H9 (cell line): ENCODE data around the gene PPHLN1. TPM values are rescaled to one million over a fixed set of nuclear protein-coding genes. Genes with fewer than 3 reads are reported as not detected.

ENCODE experiments used
- DNase-seq: peaks from one replicate; pipeline ENCODE4 v3.0.0-alpha.2; 2017
- H2AFZ ChIP-seq: one replicate; pipeline ENCODE4 v1.6.1; 2013; ENCODE audit warnings: mild to moderate bottlenecking, low read length, control low read depth, moderate library complexity
- H2AK5ac ChIP-seq: 2 replicates; pipeline ENCODE4 v1.6.1; 2013; ENCODE audit warnings: low read length, control low read depth, mixed read lengths; ENCODE audit not compliant: insufficient read length
- H2BK120ac ChIP-seq: one replicate; pipeline ENCODE4 v1.6.1; 2013; ENCODE audit warnings: low read depth, mild to moderate bottlenecking, low read length, control low read depth, inconsistent platforms; ENCODE audit not compliant: poor library complexity, severe bottlenecking
- H2BK12ac ChIP-seq: 2 replicates; pipeline ENCODE4 v1.6.1; 2013; ENCODE audit warnings: low read length, control low read depth, mixed read lengths, low read depth; ENCODE audit not compliant: insufficient read length
- H2BK15ac ChIP-seq: 2 replicates; pipeline ENCODE4 v1.6.1; 2013; ENCODE audit warnings: low read depth, low read length, control low read depth
- H2BK20ac ChIP-seq: one replicate; pipeline ENCODE4 v1.6.1; 2013; ENCODE audit warnings: low read depth, mild to moderate bottlenecking, low read length, control low read depth, inconsistent platforms; ENCODE audit not compliant: poor library complexity, severe bottlenecking
- H2BK5ac ChIP-seq: 2 replicates; pipeline ENCODE4 v1.6.1; 2013; ENCODE audit warnings: low read length, control low read depth, mixed read lengths; ENCODE audit not compliant: insufficient read length
- H3K14ac ChIP-seq: 2 replicates; pipeline ENCODE4 v1.6.1; 2013; ENCODE audit warnings: low read length, control low read depth; ENCODE audit not compliant: insufficient read depth
- H3K18ac ChIP-seq: 2 replicates; pipeline ENCODE4 v1.6.1; 2013; ENCODE audit warnings: low read depth, mild to moderate bottlenecking, mixed read lengths, low read length, control low read depth; ENCODE audit not compliant: insufficient read length
- H3K23ac ChIP-seq: 2 replicates; pipeline ENCODE4 v1.6.1; 2013; ENCODE audit warnings: low read length, control low read depth, mixed read lengths, low read depth; ENCODE audit not compliant: insufficient read length
- H3K23me2 ChIP-seq: 2 replicates; pipeline ENCODE4 v1.6.1; 2013; ENCODE audit warnings: low read depth, mild to moderate bottlenecking, mixed read lengths, low read length, control low read depth; ENCODE audit not compliant: insufficient read length, poor library complexity, severe bottlenecking
- H3K27ac ChIP-seq: 2 replicates; pipeline ENCODE4 v1.5.1; 2013; ENCODE audit warnings: low read length, control low read depth, mixed read lengths, low read depth; ENCODE audit not compliant: insufficient read length
- H3K27me3 ChIP-seq: 2 replicates; pipeline ENCODE4 v1.6.1; 2013; ENCODE audit warnings: low read length, control low read depth, inconsistent platforms; ENCODE audit not compliant: insufficient read depth
- H3K4ac ChIP-seq: 2 replicates; pipeline ENCODE4 v1.6.1; 2013; ENCODE audit warnings: low read depth, mild to moderate bottlenecking, control low read depth, inconsistent platforms, low read length, moderate library complexity
- H3K4me1 ChIP-seq: 2 replicates; pipeline ENCODE4 v1.6.1; 2013; ENCODE audit warnings: low read length, control low read depth, inconsistent platforms; ENCODE audit not compliant: insufficient read depth
- H3K4me2 ChIP-seq: 2 replicates; pipeline ENCODE4 v1.6.1; 2013; ENCODE audit warnings: low read length, control low read depth, mixed read lengths; ENCODE audit not compliant: insufficient read length, insufficient read depth
- H3K56ac ChIP-seq: 2 replicates; pipeline ENCODE4 v1.6.1; 2013; ENCODE audit warnings: low read depth, mild to moderate bottlenecking, mixed read lengths, low read length, control low read depth; ENCODE audit not compliant: insufficient read length
- H3K79me1 ChIP-seq: 2 replicates; pipeline ENCODE4 v1.6.1; 2013; ENCODE audit warnings: low read depth, mild to moderate bottlenecking, moderate library complexity, low read length, control low read depth, inconsistent platforms; ENCODE audit not compliant: insufficient read depth, poor library complexity, severe bottlenecking
- H3K79me2 ChIP-seq: 2 replicates; pipeline ENCODE4 v1.6.1; 2013; ENCODE audit warnings: low read length, control low read depth, inconsistent platforms; ENCODE audit not compliant: insufficient read depth
- H3K9ac ChIP-seq: 2 replicates; pipeline ENCODE4 v1.6.1; 2013; ENCODE audit warnings: low read length, control low read depth, mixed read lengths; ENCODE audit not compliant: insufficient read length; ENCODE audit errors: extremely low read depth
- H3K9me3 ChIP-seq: one replicate; pipeline ENCODE4 v1.6.1; 2013; ENCODE audit warnings: low read depth, low read length, inconsistent platforms; ENCODE audit not compliant: control insufficient read depth
- H3T11ph ChIP-seq: one replicate; pipeline ENCODE4 v1.6.1; 2013; ENCODE audit warnings: mild to moderate bottlenecking, low read length, control low read depth, inconsistent platforms
- H4K20me1 ChIP-seq: one replicate; pipeline ENCODE4 v1.6.1; 2013; ENCODE audit not compliant: control insufficient read depth, insufficient read length, insufficient read depth
- H4K5ac ChIP-seq: 2 replicates; pipeline ENCODE4 v1.6.1; 2013; ENCODE audit warnings: low read depth, mild to moderate bottlenecking, mixed read lengths, low read length, control low read depth; ENCODE audit not compliant: insufficient read length
- H4K8ac ChIP-seq: replicated peaks from 2 replicates; pipeline ENCODE4 v1.6.1; 2013; ENCODE audit warnings: low read length, control low read depth, mixed read lengths, low read depth; ENCODE audit not compliant: insufficient read length
- H4K91ac ChIP-seq: 2 replicates; pipeline ENCODE4 v1.6.1; 2013; ENCODE audit warnings: low read depth, mild to moderate bottlenecking, moderate library complexity, mixed read lengths, low read length, control low read depth; ENCODE audit not compliant: insufficient read length
- H3K27ac Mint-ChIP-seq, 3 experiments: 2 replicates in 2 of 3; 3 replicates in 1 of 3; pipeline ENCODE4 v1.8.0; 2020 to 2021; ENCODE audit warnings: mixed read lengths in 3 of 3, mild to moderate bottlenecking in 1 of 3, moderate library complexity in 1 of 3
- H3K27me3 Mint-ChIP-seq: 2 replicates; pipeline ENCODE4 v1.8.0; 2021; ENCODE audit warnings: low read depth, mild to moderate bottlenecking, moderate library complexity, mixed read lengths
- H3K36me3 Mint-ChIP-seq, 3 experiments: 2 replicates in 2 of 3; 3 replicates in 1 of 3; pipeline ENCODE4 v1.8.0; 2020 to 2021; ENCODE audit warnings: low read depth in 3 of 3, mixed read lengths in 3 of 3; ENCODE audit not compliant: insufficient read depth in 1 of 3
- H3K4me1 Mint-ChIP-seq, 2 experiments: 2 replicates each; pipeline ENCODE4 v1.8.0; 2020; ENCODE audit warnings: mixed read lengths in 2 of 2
- H3K4me3 Mint-ChIP-seq, 2 experiments: 2 replicates in 1 of 2; 3 replicates in 1 of 2; pipeline ENCODE4 v1.8.0; 2020 to 2021; ENCODE audit warnings: mild to moderate bottlenecking in 2 of 2, mixed read lengths in 2 of 2, moderate library complexity in 1 of 2
- H3K9me3 Mint-ChIP-seq, 2 experiments: 2 replicates in 1 of 2; 3 replicates in 1 of 2; pipeline ENCODE4 v1.8.0; 2020; ENCODE audit warnings: mild to moderate bottlenecking in 2 of 2, mixed read lengths in 2 of 2, moderate library complexity in 1 of 2
- CTCF ChIP-seq: fragments of 200-600 bp; sonication (generic); conservative IDR thresholded peaks from 3 replicates; pipeline ENCODE4 v1.8.0; 2021; ENCODE audit warnings: antibody characterized with exemption, mild to moderate bottlenecking
- WGBS: extraction: QIAGEN DNeasy Blood & Tissue Kit; methylation state at CpG from one replicate; pipeline ENCODE4 v1.1.7; 2013; ENCODE audit warnings: missing lambda C conversion rate, low lambda C conversion rate, mixed read lengths; ENCODE audit not compliant: insufficient read length; ENCODE audit errors: extremely low coverage; 5-methylcytosine and 5-hydroxymethylcytosine counted together
- total RNA-seq: library from RNA; stranded (reverse); gene quantifications from 2 replicates; pipeline ENCODE4 v1.2.1, GENCODE V29; 2021

Gene PPHLN1
- total RNA-seq, 1 experiment from 2014 or later, result 66.2 TPM

GRCh38 chr12:42420395-42420794 lies 94.4 kb downstream of the PPHLN1 start:
- Histone ChIP-seq H4K5ac (no peak overlapping the region), H3K9ac (no peak overlapping the region), H2AK5ac (no peak overlapping the region), H2BK12ac (no peak overlapping the region), H3K56ac (no peak overlapping the region), H3K9me3 (no peaks in the 10 kb centered on the region), H2BK15ac (no peak overlapping the region), H4K91ac (no peak overlapping the region), H3K79me2 (no peaks in the 10 kb centered on the region), H2BK20ac (no peak overlapping the region), H4K8ac (no peak overlapping the region), H3T11ph (no peak overlapping the region), H3K27me3 (no peaks in the 10 kb centered on the region), H3K23ac (no peak overlapping the region), H3K23me2 (no peaks in the 10 kb centered on the region), H2BK5ac (no peak overlapping the region), H3K4me2 (no peak overlapping the region), H4K20me1 (no peaks in the 10 kb centered on the region), H3K18ac (no peak overlapping the region), H2AFZ (no peak overlapping the region), H3K79me1 (no peaks in the 10 kb centered on the region), H3K27ac (no peak overlapping the region), H2BK120ac (no peak overlapping the region), H3K14ac (no peak overlapping the region), H3K4me1 (no peaks in the 10 kb centered on the region), H3K4ac (no peak overlapping the region)
- Mint-ChIP-seq H3K9me3 (no peaks in the 10 kb centered on the region), H3K4me1 (peaks cover 0 to 3% of the 10 kb centered on the region in 2 experiments; a peak in 1 of 4 replicates), H3K4me3 (no peak overlapping the region), H3K27me3 (no peaks in the 10 kb centered on the region), H3K27ac (no peak overlapping the region), H3K36me3 (peaks cover 0 to 4% (median 1%) of the 10 kb centered on the region in 3 experiments; a peak in 1 of 7 replicates)
- TF ChIP-seq CTCF, result no peak
- DNase-seq, result no peak
- WGBS, result no CpG with 5 or more reads among the region's 3 CpGs
